ENCODE results near the gene USP28.
A peak's percentile ranks its signal among the peaks of the same experiment; 100 is the strongest.
"Not testable (repeated sequence)": the region's sequence is repeated elsewhere in the genome, so short reads cannot be mapped to it uniquely, and the experiment has no call there.

USP28 gene, protein sequence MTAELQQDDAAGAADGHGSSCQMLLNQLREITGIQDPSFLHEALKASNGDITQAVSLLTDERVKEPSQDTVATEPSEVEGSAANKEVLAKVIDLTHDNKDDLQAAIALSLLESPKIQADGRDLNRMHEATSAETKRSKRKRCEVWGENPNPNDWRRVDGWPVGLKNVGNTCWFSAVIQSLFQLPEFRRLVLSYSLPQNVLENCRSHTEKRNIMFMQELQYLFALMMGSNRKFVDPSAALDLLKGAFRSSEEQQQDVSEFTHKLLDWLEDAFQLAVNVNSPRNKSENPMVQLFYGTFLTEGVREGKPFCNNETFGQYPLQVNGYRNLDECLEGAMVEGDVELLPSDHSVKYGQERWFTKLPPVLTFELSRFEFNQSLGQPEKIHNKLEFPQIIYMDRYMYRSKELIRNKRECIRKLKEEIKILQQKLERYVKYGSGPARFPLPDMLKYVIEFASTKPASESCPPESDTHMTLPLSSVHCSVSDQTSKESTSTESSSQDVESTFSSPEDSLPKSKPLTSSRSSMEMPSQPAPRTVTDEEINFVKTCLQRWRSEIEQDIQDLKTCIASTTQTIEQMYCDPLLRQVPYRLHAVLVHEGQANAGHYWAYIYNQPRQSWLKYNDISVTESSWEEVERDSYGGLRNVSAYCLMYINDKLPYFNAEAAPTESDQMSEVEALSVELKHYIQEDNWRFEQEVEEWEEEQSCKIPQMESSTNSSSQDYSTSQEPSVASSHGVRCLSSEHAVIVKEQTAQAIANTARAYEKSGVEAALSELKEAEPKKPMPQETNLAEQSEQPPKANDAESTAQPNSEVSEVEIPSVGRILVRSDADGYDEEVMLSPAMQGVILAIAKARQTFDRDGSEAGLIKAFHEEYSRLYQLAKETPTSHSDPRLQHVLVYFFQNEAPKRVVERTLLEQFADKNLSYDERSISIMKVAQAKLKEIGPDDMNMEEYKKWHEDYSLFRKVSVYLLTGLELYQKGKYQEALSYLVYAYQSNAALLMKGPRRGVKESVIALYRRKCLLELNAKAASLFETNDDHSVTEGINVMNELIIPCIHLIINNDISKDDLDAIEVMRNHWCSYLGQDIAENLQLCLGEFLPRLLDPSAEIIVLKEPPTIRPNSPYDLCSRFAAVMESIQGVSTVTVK

GRCh38 chr11:113875234-113876073 is at the start of gene USP28:
Gene USP28, minus strand, starts transcription at chr11:113875572. Its CDS starts 71 bp downstream, at chr11:113875501.
- DNase-seq (ENCODE audit: low read depth): peak; percentile 51

DNA sequence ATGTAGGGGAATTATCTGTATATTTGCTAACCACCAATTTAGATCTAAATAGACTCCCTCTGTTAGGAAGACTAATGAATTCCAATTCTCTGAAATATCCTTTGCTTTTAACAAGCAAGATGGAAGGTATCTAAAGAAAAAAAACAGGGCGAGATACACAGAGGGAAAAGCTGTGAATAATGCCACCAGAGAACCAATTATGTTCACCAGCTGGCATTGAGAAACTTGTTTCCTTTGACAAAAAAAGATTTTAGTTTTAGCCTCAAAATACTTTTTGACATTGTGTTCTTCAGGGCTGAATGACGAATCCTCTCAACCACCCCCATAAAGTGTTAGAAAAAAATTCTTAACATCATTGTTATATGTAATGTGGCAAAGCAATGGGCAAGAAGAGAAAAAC is 48.2 kb upstream of the USP28 start:
- no peak for DNase-seq (ENCODE audit: low read depth)

DNA sequence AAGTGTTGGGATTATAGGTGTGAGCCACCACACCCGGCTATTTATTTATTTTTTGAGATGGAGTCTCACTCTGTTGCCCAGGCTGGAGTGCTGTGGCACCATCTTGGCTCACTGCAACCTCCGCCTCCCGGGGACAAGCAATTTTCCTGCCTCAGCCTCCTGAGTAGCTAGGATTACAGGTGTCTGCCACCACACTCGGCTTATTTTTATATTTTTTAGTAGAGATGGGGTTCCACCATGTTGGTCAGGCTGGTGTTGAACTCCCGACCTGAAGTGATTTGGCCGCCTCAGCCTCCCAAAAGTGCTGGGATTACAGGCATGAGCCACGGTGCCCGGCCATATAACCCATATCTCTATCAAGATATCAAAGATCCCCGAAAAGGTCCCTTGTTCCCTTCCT is 36.1 kb upstream of the USP28 start:
- not testable (repeated sequence) for DNase-seq (ENCODE audit: low read depth)

DNA sequence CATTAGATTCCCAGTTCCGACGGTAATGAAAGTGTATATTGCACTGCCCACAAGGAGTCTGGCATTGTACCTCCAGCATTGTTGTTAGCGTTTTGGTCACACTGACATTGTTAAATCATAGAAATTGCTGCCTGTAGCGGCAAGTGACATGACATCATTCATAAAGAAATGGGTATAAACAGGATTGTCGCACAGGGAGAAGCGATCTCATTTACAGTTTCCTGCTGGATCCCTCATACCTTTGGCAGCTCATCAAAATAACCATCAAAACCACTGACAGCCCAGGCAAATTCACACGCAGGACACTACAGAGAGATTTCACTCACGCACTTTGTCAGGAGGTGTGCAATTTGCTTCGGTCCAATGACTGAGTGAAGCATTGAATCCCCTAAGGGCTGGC is 32.7 kb upstream of the USP28 start:
- DNase-seq (ENCODE audit: low read depth): no peak

DNA sequence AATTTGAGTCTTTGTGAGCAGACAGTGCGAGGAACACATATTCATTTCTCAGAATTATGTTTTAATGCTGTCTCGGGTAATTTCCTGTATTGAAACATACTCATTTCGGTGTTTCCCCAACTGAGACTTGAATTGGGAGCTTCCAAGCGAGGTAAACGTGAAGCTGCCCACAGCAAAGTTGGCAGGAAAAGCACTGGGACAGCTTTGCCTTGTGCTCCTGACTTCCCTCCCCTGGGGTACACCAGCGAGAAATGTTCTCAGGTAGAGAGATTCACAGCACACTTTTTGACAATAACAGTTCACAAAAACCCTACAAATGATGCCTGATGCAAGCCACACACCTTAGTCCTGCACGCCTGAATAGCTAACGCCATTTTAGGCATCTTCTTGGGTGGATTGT is 32.3 kb upstream of the USP28 start:
- no peak for DNase-seq (ENCODE audit: low read depth)

DNA sequence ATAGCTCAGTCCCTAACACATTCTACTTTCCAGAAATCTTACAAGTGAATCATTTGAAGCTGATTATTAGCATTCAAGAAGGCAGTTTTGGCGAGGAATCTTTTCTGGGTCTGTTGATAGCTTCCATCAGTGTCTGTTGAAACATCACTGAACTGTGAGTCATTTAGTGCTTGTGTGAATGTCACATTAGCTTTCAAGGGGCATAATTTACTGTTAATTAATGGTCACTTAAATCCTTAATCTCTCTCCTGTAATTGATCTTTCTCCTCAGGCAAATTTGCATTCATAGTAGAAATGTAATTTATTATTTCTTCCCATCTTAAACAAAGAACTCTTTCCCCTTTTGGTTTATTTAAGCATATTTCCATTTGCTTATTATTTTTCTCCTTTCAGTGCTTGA is 31.8 kb upstream of the USP28 start:
- no peak for DNase-seq (ENCODE audit: low read depth)

- DNase-seq (ENCODE audit: low read depth): no peak
Measured at GRCh38 chr11:113906516-113906915, 31.1 kb upstream of the USP28 start.

DNA sequence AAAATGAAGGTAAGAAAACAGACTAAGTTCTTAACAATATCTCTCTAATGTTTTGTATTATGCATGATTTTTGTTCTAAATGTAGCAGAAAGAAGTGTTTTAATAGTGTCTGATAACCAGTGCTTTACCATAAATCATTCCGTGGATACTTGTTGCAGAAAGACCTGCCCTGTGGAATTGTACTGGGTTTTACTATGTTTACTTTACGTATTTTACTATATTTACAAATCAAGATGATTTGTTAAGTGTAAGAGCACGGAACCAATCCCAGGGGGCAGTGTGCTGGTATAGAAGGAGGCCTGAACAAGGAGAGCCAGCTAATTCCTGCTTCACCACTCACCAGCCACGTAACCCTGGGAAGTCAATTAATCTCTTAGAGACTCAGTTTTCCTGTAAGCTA is 30.7 kb upstream of the USP28 start:
- DNase-seq (ENCODE audit: low read depth): no peak

DNA sequence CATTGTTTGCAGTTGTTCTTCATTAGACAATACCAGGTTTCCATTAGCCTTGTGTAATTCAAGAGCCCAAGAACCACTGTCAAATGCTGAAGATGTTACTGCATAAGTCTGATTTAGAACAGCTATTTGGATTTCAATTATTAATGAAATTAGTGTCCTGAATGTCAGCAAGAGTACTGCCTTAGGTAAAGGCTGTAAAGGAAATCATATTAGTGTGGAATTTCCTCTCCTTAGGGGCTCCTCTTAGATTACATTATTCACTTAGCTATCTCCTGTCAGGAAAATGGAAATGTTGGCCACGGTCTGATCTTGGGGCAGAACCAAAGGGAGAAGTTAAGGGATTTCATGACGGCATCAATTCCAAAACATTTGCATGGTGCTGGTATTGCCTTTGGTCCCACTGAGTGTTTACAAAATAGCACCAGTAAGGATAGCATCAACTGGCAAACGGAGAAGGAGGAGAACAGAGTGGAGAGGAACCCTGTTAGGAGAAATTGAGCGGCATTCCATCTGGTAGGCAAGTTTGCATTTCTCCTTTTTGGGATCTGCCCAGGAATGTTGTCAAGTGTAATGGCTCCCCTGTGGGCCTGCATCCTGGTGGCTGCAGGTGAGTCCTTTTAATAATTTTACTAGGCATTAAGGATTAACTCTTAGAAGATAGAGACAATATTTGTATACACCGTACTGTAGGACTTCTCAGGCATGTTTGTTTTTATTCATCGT is 29.2 kb upstream of the USP28 start, which contains the start of gene HTR3B:
HTR3B (plus strand) TSS at position 418 of the 723 bp plus-strand sequence; CDS start at position 556, 138 bp downstream.
- DNase-seq (ENCODE audit: low read depth): no peak

DNA sequence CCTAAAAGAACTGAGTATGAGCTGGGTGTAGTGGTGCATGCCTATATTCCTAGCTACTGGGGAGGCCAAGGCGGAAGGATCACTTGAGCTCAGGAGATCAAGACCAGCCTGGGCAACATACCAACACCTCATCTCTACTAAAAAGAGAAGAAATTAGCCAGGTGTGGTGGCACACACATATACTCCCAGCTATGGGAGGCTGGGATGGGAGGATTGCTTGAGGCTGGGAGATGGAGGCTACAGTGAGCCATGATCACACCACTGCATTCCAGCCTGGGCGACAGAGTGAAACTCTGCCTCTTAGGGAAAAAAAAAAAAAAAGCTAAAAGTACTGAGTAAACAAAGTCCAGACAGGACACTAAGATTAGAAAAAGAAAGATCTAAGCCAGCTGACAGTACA is 25.8 kb upstream of the USP28 start:
- DNase-seq (ENCODE audit: low read depth): no peak

GRCh38 chr11:113896156-113896879 is 20.9 kb upstream of the USP28 start:
- DNase-seq (ENCODE audit: low read depth): no peak

DNA sequence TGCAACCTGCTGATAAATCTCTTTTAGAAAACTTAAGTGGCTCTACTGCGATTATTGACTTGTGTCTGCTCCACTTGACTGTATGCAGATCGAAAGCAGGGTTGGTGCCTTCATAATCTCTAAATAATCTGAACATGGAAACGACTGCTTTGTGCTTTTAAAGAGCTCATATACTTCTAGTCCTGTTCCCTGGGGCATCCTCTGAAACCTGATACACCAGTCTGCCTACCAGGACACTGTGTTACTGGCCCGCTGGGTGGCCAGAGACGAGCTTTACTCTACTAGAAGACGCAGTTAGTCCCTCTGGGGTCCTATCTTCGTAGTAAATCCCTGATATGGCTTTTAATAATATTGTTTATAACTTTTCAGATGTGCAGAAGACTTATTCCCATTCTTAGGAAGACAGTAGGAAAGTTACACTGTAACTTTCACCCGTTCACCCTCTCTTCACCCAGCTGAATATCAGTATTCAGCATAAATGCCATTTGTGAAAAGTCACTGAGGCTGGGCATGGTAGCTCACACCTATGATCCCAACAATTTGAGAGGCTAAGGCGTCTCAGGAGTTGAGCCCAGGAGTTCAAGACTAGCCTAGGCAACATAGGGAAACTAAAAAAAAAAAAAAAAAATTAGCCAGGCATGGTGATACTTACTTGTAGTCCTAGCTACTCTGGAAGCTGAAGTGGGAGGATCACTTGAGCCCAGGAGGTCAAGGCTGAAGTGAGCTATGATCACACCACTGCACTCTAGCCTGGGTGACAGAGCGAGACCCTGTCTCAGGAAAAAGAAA is 20.2 kb upstream of the USP28 start:
- no peak for DNase-seq (ENCODE audit: low read depth)

- no peak for DNase-seq (ENCODE audit: low read depth)
Measured at GRCh38 chr11:113894421-113894996, 19.1 kb upstream of the USP28 start.

DNA sequence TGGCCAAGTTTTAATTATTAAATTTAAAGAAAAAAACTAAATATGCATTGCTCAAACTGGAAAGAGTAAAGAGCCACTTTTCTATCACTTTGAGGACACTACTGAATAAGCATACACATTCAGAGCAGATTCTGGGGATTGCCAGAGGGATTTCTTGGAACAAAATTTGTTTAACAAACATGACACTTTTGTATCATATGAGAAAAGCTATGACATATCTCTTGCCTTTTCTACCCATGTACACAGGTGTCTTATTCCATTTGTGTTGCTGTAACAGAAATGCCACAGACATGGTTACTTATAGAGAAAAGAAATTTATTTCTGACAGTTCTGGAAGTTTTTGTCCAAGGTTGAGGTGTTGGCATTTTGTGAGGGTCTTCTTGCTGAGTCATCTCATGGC is 13.5 kb upstream of the USP28 start:
- DNase-seq (ENCODE audit: low read depth): no peak

DNA sequence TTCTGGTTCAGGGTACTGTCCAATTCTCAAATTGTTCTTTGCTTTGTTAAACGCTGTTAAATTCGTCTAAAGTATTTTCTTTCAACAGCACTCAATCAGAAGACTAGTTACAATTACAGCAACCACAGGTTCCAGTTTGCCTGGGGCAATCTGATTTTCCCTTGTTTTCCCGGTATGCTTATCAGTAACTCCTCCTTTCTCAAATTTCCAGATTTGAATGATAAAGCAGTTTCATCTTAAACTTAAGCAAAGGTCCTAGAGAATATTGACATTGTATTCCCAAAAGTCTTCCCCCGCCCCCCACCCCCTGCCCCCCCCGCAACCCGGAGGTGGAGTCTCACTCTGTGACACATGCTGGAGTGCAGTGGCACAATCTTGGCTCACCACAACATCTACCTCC is 10.5 kb upstream of the USP28 start:
- DNase-seq (ENCODE audit: low read depth): no peak

DNA sequence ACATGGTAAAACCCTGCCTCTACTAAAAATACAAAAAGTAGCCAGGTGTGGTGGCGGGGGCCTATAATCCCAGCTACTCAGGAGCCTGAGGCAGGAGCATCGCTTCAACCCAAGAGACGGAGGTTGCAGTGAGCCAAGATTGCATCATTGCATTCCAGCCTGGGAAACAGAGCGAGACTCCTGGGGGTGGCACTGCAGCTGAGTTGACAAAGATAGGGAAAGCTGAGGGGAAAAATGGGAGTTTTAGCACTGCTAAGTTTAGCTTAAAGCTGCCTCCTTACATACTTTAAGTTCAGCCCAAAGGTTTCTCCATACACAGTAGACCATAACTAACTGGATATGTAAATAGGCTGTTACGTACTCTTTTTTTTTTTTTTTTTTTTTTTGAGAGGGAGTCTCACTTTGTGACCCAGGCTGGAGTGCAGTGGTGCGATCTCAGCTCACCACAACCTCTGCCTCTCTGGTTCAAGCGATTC is 9.0 kb upstream of the USP28 start:
- DNase-seq (ENCODE audit: low read depth): no peak

GRCh38 chr11:113881856-113882255 is 6.5 kb upstream of the USP28 start:
- DNase-seq (ENCODE audit: low read depth): no peak

DNA sequence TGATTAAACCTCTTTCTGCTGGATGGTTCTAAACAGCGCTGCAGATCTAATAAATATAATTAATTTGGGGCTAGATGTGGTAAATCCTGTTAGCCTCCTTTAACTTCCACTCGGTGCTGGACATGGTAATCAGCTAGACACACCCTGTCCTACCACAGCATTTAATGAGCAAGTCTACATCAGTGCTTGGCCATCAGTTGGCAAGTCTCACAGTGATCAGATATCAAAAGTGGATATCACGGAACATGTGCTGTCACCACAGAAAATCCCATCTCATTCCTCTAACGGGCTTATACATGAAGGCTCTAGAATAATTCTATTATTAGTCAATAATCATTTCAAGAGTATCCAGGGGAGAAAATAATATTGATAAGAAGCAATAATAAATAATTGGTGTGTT is 5.6 kb upstream of the USP28 start:
- DNase-seq (ENCODE audit: low read depth): no peak

GRCh38 chr11:113879446-113879845 is 4.1 kb upstream of the USP28 start:
- not testable (repeated sequence) for DNase-seq (ENCODE audit: low read depth)
